ENCODE data around the gene PITRM1.

PITRM1 gene

DNA sequence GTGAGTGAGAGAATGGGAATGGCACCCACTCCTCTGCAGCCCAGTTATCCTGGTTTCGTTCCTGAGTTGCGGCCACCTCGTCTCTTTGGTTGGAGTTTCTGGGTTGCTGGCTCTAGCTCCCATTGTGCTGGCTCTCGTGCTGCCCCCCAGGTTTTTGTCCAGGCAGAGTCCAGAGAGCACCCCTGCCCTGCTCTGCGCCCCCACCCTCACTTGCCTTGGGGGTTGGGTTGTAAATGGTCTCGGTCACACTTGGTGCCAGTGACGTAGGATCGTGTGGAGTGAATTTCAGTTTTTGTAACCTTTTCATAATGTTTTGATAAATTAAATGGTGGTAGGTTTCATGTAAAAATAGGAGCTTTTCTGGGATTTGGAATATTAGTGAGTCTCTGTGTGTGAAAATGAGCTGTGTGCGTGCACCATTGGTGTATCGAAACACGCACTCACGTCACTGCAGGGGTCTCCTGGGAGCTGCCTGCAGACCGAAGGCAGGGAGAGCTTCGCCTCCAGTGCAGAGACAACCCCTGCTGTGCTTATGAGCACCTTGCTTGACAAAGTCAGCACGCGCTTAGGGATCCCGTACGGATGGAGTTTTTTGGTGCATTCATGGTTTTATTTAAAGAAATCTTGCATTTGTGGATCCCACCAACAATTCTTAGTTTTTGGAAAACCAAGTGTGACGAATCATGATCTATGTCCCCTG, 72.3 kb downstream of the PITRM1 start:
- DNase-seq, result no peak

DNA sequence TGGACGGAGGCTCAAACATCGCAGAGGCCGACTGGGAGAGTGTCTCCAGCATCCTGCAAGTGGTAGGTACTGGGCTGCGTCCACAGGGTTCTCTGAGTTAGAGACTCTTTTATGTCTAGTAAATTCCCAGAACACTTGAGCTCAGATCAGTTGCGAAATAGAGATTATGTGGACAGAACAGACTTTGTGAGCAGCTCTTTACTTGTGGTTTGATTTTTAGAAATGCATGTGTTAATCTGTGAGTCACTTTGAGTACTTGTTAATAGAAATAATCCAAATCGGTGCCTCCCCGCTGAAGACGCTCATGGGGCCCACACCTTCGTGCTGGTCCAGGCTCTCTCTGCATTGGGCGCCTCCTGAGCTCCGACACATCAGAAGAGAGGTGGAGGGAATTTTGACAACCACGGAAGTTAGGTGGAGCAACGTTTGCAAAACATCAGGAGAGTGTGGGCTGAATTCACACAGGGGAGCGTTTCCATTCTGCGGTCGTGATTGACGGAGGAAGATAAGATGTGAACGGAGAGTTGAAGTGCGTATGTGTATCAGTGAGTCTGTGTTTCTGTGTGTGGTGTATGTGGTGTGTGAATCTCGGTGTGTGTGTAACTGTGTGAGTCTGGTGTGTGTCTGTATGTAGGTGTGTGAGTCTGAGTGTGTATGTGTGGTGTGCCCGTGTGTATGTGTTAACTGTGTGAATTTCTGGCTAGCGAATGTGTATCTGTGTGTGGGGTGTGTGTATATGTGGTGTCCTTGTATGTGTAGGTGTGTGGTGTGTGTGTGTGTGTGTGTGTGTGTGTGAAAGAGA, 73.1 kb downstream of the PITRM1 start:
- no peak for DNase-seq

DNA sequence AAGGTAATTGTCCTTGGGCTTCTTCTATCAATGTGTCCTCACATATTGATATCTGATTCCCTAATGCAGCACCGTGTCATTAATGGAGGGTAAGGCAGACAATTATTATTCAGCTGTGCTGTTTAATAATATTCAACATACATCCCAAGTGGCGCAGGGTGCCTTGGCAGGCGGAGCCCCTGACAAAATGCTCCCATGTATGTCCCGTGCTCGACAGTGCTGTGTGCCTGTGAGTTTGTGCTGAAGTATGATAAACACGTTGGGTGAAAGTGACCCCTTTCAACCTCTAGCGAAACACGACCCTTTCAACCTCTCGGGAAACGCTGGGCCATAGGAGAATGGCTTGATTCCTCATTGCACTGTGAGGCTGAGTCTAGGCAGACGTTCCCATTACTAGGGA, 73.9 kb downstream of the PITRM1 start:
- DNase-seq, result no peak

DNA sequence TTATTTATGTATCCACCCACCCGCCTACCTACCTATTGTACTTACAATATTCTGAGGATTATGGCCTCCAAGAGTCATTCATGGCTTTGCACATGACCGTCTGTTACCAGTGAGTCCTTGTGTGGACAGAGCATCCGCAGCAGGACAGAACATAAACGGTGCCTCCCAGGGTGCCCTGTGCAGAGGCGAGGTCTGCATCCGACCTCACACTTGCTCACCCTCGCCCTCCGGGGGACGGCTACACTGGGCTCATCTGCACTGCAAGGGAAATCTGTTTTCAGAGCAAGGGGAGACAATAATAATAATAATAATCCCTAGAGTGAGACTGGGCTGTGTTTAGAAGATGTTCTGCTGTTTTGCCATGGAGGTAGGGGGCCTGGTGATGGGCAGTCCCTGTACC, 75.4 kb downstream of the PITRM1 start:
- no peak for DNase-seq

DNA sequence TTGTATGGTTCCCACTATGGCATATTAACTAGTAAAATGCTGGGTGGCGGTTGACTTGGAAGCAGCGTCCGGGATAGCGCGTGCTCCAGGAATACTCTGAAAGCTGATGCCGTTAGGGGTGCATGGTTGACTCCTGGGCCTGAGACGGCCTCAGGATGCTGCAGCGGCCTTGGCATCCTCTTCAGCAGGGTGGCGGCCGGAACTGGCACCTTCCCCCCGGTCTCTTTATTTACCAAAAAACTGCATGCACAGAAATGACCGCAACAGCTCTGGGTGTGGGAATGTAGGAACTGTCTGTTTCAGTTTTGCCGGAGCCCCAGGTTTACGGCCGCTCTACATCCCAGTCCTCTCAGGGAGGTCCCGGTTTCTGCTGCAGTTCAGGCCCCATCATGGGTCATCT, 76.4 kb downstream of the PITRM1 start:
- DNase-seq, result no peak

DNA sequence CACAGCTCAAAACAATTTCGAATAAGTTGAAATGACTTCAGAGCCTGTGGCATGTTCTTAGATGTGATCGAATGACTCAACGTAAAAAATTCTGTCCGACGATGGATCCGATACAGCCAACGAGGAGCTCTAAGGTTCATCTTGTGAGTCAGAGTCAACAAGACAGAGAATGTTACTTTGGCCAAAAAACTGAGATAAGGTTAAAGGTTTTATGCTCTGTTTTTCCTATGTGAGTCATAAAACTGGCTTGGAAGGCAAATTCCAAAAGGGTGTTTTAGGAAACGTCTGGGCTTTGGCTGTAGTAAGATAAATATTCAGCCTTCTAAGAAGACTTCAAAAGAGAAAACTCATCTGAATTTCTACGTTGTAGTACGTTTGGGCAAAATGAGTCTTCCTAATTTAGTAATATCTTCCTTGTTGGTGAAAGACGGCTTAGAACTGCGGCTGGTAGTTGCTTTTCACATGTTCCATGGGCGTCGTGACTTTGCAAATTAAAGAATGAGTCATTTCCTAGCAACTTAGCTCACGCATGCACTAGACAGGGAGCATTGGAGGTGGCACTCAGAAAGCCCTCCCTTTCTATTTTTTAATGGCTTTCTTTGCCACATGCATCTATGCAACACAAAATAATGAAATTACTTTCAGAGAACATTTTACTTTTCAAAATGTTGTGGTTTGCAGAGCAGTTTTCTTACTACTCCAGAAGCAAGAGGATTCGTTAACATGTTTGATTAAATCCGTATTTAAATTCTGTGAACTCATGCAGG, 77.0 kb downstream of the PITRM1 start:
- DNase-seq, result peak; percentile 32 to 70

DNA sequence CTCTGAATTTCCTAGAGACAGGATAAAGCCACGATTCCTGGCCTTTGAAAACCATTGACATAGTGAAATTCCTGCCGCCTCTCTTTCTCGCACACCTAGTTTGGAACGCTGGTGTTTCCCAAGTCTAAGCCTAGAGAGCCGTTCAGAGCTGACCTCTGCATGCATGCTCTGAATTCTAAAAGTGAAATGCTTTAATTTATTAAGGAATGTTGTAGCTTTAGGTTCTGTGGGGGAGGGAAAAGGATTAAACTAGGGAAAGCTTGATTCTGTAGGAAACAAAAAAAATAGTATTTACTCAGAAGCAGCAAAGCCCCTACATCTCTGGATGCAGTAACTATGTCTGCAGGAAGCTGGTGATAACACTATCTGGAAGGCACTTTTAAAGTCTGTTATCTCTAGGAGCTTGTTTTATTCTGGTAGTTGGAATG, 78.0 kb downstream of the PITRM1 start:
- DNase-seq, result no peak

DNA sequence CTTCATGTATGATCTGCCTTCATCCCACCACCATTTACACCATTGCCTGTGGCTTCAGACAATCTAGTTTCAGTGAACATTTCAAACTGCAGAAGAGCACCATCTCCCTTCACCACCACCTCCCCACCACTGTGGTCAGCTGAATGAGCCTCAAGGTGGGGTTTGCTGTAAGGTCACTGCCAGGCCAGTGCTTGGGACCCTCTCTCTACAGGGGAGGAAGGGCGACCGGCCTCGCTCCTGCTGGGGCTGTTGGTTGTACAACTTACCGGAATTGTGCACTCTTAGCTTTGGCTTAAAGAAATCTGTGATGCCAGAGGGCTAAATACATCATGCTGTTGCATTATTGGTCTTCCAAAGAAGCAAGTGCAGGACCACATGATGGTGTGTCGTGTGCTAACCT, 78.6 kb downstream of the PITRM1 start:
- DNase-seq, result no peak

DNA sequence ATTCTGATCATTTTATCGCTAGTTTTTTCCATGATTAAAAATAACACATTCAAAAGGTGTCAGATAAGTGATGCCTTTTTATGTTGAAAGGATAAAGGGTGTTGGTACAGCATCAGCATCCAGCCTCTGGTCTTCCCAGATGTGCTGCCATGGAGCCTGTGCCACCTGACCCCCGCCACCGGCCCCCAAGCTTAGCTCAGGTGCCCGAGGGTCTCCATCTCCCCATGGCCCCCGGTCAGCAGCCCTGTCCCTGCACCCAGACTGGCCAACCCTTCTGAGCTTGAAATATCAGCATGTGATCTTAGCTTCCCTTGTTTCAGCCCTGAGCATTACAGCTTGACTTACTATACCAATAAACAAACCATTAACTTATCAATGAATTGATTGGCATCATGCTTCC, 80.7 kb downstream of the PITRM1 start:
- no peak for DNase-seq

DNA sequence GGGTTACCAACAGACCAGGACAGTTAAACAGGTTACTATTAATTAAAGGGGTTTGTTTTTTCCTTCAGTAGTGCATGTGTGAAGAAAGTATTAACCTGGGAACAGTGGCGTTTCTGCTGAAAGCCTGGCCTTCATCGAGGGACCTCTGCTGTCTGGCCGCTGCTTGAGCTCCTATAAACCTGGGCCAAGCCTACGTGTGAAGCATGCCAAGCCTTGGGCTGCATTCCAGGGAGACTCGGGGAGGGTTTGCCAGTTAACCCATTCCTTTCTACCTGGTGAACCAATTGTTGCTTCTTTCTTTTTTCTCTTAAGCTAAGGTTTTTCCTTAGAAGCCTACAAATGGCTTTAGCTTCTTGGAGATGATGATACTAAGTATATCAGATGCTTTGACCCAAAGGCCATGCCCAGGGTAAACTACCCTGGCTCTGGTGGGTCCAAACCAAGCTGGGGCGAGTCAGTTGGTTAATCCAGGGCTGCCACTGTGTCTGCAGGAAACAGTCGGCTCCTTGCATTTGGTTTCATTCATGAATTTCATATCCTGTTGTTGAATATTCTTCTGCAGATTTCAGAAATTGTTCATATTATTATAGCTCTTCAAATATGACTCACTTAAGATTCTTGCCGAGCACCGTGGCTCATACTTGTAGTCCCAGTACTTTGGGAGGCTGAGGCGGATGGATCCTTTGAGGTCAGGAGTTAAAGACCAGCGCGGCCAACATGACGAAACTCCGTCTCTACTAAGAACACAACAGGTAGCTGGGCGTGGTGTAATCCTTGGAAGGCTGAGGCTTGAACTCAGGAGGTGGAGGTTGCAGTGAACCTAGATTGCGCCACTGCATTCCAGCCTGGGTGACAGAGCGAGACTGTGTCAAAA, 81.4 kb downstream of the PITRM1 start:
- no peak for DNase-seq

DNA sequence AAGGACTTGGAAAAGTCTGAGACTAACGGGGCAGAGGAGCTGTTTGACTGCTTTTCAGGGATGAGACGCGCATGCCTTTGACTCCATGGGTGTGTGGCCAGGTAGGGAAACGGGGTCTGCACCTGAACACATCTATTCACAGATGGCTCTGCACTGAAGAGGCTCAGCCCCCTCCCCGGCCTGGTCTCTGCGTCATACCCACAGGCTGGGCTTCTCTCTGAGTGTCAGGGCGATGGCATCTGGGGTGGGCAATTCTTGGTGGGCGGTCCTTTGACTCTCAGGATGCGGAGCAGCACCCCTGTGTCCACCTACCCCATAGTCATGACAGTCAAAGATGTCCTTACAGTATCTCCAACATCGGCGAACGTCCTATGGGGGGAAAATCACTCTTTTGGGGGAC, 82.2 kb downstream of the PITRM1 start:
- DNase-seq, result no peak
